NCI-H526 (cell line): ENCODE data around the gene GSTA2.
"Not testable (repeated sequence)": the region's sequence is repeated elsewhere in the genome, so short reads cannot be mapped to it uniquely, and the experiment has no call there.

Experiments used
- DNase-seq, 2 experiments: peaks; one replicate each; lab custom pipeline; 2025; lab: John Stamatoyannopoulos, UW

Gene GSTA2

GRCh38 chr6:52725535-52726192 is 37.6 kb downstream of the GSTA2 start:
- peak in 1 of 2 experiments; percentile 7 for DNase-seq

GRCh38 chr6:52725143-52725534 is 38.1 kb downstream of the GSTA2 start:
- no peak for DNase-seq

- peak in 1 of 2 experiments; percentile 79 for DNase-seq
Observed at GRCh38 chr6:52724406-52725121, 38.7 kb downstream of the GSTA2 start.

- no peak for DNase-seq
Observed at GRCh38 chr6:52724042-52724405, 39.3 kb downstream of the GSTA2 start.

GRCh38 chr6:52720321-52720720 is 43.0 kb downstream of the GSTA2 start:
- DNase-seq: no peak

GRCh38 chr6:52718550-52718949 is 44.7 kb downstream of the GSTA2 start:
- no peak for DNase-seq

GRCh38 chr6:52714761-52715160 is 48.5 kb downstream of the GSTA2 start:
- not testable (repeated sequence) for DNase-seq

- no peak for DNase-seq
Observed at GRCh38 chr6:52712136-52712535, 51.1 kb downstream of the GSTA2 start.

GRCh38 chr6:52707963-52708680 is 55.2 kb downstream of the GSTA2 start:
- DNase-seq: no peak

- no peak for DNase-seq
Observed at GRCh38 chr6:52706001-52706400, 57.3 kb downstream of the GSTA2 start.

- DNase-seq: not testable (repeated sequence)
Observed at GRCh38 chr6:52704781-52705502, 58.3 kb downstream of the GSTA2 start.

- no peak for DNase-seq
Observed at GRCh38 chr6:52704060-52704459, 59.2 kb downstream of the GSTA2 start.
